ENCODE measurements around the gene DYDC2. TPM values are rescaled to one million over a fixed set of nuclear protein-coding genes. Genes with fewer than 3 reads are reported as not detected.

Gene DYDC2
- total RNA-seq, 1 donor from 2014 or later: 2.5 TPM

DNA sequence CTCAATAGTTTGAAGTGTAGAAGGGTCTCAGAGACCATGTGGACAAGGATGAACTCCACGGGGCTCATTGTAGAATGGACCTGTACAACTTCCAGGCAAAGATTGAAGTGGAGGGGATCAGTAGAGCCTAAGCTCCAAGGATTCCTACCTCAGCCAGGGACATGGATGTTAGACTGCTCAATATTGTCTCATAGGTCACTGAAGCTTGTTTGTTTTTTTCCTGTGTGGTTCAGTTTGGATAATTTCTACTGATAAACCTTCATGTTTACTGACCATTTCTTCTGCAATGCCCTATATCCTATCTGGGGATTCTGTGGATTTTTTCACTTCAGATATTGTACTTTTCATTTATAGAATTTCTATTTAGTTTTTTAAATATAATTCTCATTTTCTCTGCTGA, 8.9 kb downstream of the DYDC2 start:
- Mint-ChIP-seq H3K27ac (ENCODE audit: unreplicated experiment) (no peak overlapping the region), H3K4me1 (no peaks in the 10 kb centered on the region), H3K27me3 (ENCODE audit: low read depth) (no peaks in the 10 kb centered on the region), H3K4me3 (no peak overlapping the region), H3K36me3 (ENCODE audit: low read depth) (peaks cover 30% of the 10 kb centered on the region), H3K9me3 (peaks cover 22% of the 10 kb centered on the region)
- TF ChIP-seq CTCF (conservative IDR thresholded peaks at IDR 0.05): no peak
- DNase-seq (ENCODE audit: low read depth, low spot score): no peak

DNA sequence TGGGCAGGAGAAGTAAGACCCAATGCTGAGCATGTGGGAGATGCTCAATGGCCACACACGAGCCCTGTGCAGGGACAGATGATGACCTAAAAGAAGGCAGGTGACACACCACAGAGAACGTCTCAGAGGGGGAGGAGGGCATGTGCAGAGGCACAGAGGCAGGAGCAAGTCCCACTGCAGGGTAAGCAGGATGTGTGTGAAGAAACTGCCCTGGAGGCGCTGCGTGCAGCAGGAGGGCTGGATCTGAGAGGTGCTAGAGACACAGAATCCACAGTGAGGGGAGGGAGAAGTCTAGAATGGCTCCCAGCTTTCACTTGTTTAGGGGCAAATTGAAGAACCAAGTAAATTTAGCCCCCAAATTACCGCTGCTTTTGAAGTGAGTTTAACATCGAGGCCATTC, 14.9 kb downstream of the DYDC2 start:
- peaks cover 23% of the 10 kb centered on the region for H3K36me3 Mint-ChIP-seq (ENCODE audit: low read depth)
- peaks cover 17% of the 10 kb centered on the region for H3K4me1 Mint-ChIP-seq
- no peak overlapping the region for H3K4me3 Mint-ChIP-seq
- no peak for DNase-seq (ENCODE audit: low read depth, low spot score)
- no peaks in the 10 kb centered on the region for H3K27me3 Mint-ChIP-seq (ENCODE audit: low read depth)
- H3K27ac Mint-ChIP-seq (ENCODE audit: unreplicated experiment): no peak overlapping the region
- TF ChIP-seq CTCF (conservative IDR thresholded peaks at IDR 0.05): no peak
- H3K9me3 Mint-ChIP-seq: peaks cover 19% of the 10 kb centered on the region

GRCh38 chr10:80372675-80373074, 16.1 kb downstream of the DYDC2 start:
- Mint-ChIP-seq H3K36me3 (ENCODE audit: low read depth) (peaks cover 14% of the 10 kb centered on the region), H3K9me3 (peaks cover 18% of the 10 kb centered on the region), H3K4me3 (no peak overlapping the region), H3K27me3 (ENCODE audit: low read depth) (peaks cover 4% of the 10 kb centered on the region), H3K4me1 (peaks cover 17% of the 10 kb centered on the region), H3K27ac (ENCODE audit: unreplicated experiment) (no peak overlapping the region)
- TF ChIP-seq CTCF (conservative IDR thresholded peaks at IDR 0.05): no peak
- DNase-seq (ENCODE audit: low read depth, low spot score): no peak

DNA sequence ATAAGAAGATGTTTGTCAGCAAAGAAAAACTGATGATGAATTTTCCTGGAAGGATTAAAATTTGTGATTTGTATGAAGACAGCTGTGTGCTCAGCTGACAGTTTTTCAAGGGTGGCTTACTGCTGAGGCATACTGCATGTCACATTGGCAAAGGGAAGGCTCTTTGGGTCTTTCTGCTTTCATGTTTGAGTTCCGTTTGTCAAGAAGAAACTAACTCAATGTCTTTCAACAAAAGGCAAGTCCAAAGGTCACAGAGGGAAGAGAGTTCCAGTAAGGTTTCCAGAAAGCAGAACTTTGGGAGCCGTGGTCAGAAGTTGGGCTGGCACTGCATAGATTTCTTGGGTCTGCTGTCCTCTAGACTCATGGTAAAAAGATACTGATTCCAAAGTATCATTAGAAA, 16.9 kb downstream of the DYDC2 start:
- peaks cover 12% of the 10 kb centered on the region for H3K9me3 Mint-ChIP-seq
- H3K4me3 Mint-ChIP-seq: no peak overlapping the region

GRCh38 chr10:80379701-80380100, 23.1 kb downstream of the DYDC2 start:
- no peak overlapping the region for H3K4me3 Mint-ChIP-seq
- no peak for TF ChIP-seq CTCF (conservative IDR thresholded peaks at IDR 0.05)
- H3K27ac Mint-ChIP-seq (ENCODE audit: unreplicated experiment): no peak overlapping the region
- no peak for DNase-seq (ENCODE audit: low read depth, low spot score)
- no peaks in the 10 kb centered on the region for H3K9me3 Mint-ChIP-seq
- no peaks in the 10 kb centered on the region for H3K36me3 Mint-ChIP-seq (ENCODE audit: low read depth)
- H3K4me1 Mint-ChIP-seq: no peaks in the 10 kb centered on the region
- peaks cover 4% of the 10 kb centered on the region for H3K27me3 Mint-ChIP-seq (ENCODE audit: low read depth)

More for the DNA sequence above, 16.9 kb downstream of the DYDC2 start:
- H3K27me3 Mint-ChIP-seq (ENCODE audit: low read depth): peaks cover 4% of the 10 kb centered on the region
- DNase-seq (ENCODE audit: low read depth, low spot score): no peak
- TF ChIP-seq CTCF (conservative IDR thresholded peaks at IDR 0.05): no peak
- peaks cover 17% of the 10 kb centered on the region for H3K4me1 Mint-ChIP-seq
- H3K27ac Mint-ChIP-seq (ENCODE audit: unreplicated experiment): no peak overlapping the region
- peaks cover 6% of the 10 kb centered on the region for H3K36me3 Mint-ChIP-seq (ENCODE audit: low read depth)

- Mint-ChIP-seq H3K27ac (ENCODE audit: unreplicated experiment) (no peak overlapping the region), H3K36me3 (ENCODE audit: low read depth) (no peaks in the 10 kb centered on the region), H3K4me3 (no peak overlapping the region), H3K27me3 (ENCODE audit: low read depth) (peaks cover 4% of the 10 kb centered on the region), H3K9me3 (no peaks in the 10 kb centered on the region), H3K4me1 (no peaks in the 10 kb centered on the region)
- no peak for DNase-seq (ENCODE audit: low read depth, low spot score)
- TF ChIP-seq CTCF (conservative IDR thresholded peaks at IDR 0.05): no peak
These were observed 23.6 kb downstream of the DYDC2 start for GRCh38 chr10:80380185-80380584.

Data from neural crest cell (in vitro differentiated cells).